Renal pelvis (tissue), 4 donors: ENCODE results near the gene DLGAP1. TPM values are rescaled to one million over a fixed set of nuclear protein-coding genes. Genes with fewer than 3 reads are reported as not detected.
A peak's percentile ranks its signal among the peaks of the same experiment; 100 is the strongest.

Source experiments
- DNase-seq: peaks from one replicate; pipeline ENCODE4 v3.0.0-alpha.2; 2013
- polyA plus RNA-seq, 3 donors: library from polyadenylated mRNA; unstranded; fragments of 120-200 nt; gene quantifications; one replicate each; pipeline ENCODE4 v1.2.1, GENCODE V29; 2013; ENCODE audit not compliant: insufficient read length in 3 of 3

The DLGAP1 gene
- polyA plus RNA-seq, 3 donors, result 4.7 to 5.1 (median 5.0) TPM

DNA sequence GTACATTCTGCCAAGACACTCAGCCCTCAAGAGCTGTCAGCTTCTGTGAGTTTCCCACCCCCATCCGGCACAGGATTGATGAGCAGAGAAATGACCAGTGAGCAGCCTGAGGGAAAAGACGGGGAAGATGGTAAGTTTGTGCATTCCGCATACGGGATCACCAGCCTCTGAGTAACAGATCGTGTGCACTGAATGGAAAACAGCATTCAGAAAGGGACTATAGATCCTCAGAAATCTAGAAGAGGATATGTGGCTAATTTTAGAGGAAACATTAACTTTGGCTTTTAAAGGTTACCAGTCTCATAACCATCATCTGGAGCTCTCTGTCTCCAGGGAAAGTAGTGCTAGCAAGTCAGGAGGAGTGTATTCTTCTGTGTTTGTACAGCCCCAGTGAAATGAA is 679.1 kb downstream of the DLGAP1 start:
- no peak for DNase-seq

- DNase-seq, result no peak
Measured at GRCh38 chr18:3773303-3773702, 681.8 kb downstream of the DLGAP1 start.

- DNase-seq, result peak; percentile 83
Measured at GRCh38 chr18:3771121-3771971, 683.8 kb downstream of the DLGAP1 start.

- DNase-seq, result no peak
Measured at GRCh38 chr18:3761266-3761665, 693.8 kb downstream of the DLGAP1 start.

DNA sequence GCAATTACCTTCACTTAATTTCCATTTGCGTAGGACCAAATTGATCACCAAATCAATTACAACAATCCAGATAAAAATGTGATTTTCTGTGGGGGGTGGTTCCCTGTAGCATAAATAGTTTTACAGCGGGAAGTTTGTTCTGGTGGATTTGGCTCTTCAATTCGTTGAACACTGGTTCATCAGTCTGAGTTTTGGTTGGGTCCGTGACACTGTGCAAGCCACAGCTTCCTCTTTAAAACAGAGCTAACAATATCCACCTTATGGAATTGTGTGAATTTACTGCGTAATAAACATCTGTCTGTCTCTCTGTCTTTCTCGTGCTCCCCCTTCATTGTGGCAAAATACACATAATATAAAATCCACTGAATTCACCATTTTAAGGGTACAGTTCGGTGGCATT is 694.4 kb downstream of the DLGAP1 start:
- DNase-seq, result no peak

- no peak for DNase-seq
Measured at GRCh38 chr18:3759099-3759498, 696.0 kb downstream of the DLGAP1 start.

DNA sequence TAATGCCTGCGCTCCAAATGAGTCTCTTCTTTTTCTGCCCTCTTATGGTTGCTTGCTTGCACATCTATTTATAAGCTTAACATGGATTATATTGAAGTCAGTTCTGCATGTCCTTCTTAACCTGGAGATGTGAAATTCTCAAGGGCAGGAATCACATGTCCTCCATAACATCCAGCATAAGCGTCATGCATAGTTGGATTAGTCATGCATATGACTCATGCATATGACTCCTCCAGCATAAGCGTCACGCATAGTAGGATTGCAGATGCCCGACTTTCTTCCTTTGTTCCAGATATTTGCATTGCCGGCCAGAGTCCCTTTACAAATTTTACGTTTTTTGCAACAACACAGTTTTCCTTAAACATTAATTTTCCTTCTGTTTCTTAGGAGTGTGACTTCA is 696.6 kb downstream of the DLGAP1 start:
- no peak for DNase-seq

DNA sequence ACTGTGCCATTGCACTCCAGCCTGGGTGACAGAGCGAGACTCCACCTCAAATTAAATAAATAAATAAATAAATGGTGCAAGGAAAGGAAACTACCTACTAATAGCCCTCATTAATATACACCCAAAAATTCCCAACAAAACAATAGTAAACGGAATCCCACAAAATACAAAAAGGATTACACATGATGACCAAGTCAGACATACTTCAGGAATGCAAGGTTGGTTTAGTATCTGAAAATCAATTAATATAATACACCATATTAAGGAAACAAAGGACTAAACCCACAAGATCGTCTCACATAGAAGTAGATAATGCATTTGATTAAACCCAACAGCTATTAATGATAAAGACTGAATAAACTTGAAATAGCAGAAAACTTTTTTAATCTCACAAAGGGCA is 697.7 kb downstream of the DLGAP1 start:
- no peak for DNase-seq

DNA sequence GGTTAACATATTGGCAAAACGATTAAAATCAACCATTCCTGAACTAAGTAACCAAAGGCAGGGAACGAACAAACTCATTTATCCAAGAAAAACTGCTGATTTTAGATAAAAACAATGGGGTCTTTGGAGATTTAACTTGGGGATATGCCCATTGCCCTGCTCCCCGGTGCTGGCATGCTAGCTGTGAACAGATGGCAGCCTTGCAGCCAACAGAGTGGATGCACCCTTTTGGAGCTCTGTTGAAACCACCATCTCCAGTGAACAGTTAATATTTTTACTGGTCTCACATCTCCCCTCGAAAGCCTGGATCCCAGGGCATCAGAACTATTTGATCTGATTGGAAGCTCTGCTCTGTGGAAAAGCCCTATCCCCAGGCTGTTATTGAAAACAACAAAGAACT is 702.0 kb downstream of the DLGAP1 start:
- DNase-seq, result no peak

- DNase-seq, result no peak
Measured at GRCh38 chr18:3748086-3748485, 707.0 kb downstream of the DLGAP1 start.

GRCh38 chr18:3747176-3747973 is 707.7 kb downstream of the DLGAP1 start:
- no peak for DNase-seq

GRCh38 chr18:3742541-3742940 is 712.6 kb downstream of the DLGAP1 start:
- DNase-seq, result no peak

GRCh38 chr18:3741333-3741732 is 713.8 kb downstream of the DLGAP1 start:
- no peak for DNase-seq

DNA sequence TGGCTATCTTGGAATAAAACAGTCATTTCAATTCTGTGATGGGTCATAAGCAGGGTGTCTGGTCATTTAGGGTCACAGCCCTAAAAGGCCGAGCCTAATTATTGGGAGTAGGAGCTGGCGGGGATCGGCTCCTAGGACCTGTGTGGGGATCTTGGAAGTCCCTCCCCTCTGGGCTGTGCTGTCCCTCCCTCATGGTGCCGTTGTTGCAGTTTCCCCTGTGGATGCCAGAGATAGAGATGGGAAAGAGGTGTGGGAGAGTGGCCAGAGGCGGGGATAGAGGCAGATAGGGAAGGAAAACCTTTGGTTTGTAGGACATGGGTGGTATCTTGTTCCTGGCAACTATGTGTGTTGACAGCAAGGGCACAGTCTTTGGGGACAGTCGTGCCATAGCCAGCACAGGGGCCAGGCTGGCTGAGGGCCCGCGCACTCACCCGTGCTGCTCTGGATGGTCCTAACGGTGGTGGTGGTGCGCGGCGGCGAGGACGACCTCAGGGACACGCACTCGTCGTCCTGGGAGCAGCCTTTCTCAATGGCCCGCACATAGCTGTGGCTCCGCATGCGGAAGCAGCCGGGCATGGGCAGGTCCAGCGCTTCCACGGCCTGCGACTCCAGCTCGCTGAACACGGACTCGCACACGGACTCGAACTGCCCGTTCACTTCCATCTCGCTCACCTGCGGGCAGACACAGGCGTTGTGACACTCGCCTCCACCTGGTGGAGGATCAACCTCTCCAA is 726.2 kb downstream of the DLGAP1 start:
- DNase-seq, result no peak

GRCh38 chr18:3727274-3727673 is 727.8 kb downstream of the DLGAP1 start:
- DNase-seq, result no peak

GRCh38 chr18:3726238-3726951 is 728.7 kb downstream of the DLGAP1 start:
- DNase-seq, result no peak

DNA sequence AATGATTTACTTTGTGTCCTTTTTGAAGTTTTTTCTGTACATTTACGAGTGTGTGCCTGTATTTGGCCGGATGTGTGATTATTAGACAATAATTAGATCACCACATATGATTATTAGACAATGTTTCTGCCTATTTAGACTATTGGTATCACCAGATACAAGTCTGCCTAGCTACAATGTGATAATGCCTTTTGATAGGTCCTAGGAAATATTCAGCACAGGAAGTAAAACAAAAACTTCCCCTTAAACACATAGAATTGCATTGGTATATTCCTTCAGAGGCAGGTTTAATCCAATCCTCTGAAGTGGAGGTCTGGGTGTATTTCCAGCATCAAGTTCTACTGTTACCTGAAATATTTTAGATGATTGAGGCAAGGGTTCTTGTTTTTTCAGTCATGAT is 730.0 kb downstream of the DLGAP1 start:
- DNase-seq, result no peak

- DNase-seq, result no peak
Measured at GRCh38 chr18:3723554-3723953, 731.6 kb downstream of the DLGAP1 start.

- DNase-seq, result no peak
Measured at GRCh38 chr18:3722649-3723433, 732.3 kb downstream of the DLGAP1 start.

- DNase-seq, result peak; percentile 52
Measured at GRCh38 chr18:3721771-3722648, 733.1 kb downstream of the DLGAP1 start.
